Myocyte (in vitro differentiated cells): ENCODE results near the gene ARHGEF4. TPM values are rescaled to one million over a fixed set of nuclear protein-coding genes. Genes with fewer than 3 reads are reported as not detected.
"Not testable (repeated sequence)": the region's sequence is repeated elsewhere in the genome, so short reads cannot be mapped to it uniquely, and the experiment has no call there.

ENCODE experiments used
- DNase-seq: peaks from one replicate; pipeline ENCODE4 v3.0.0-alpha.2; 2012; ENCODE audit warnings: low read depth
- total RNA-seq: library from RNA; depleted of rRNA; stranded (reverse); fragments of >200 nt; gene quantifications from 2 replicates; pipeline ENCODE4 v1.2.3, GENCODE V29; 2014

ARHGEF4 gene
- total RNA-seq, 1 donor from 2014 or later = 0.86 TPM

GRCh38 chr2:130966149-130966774, 129.5 kb downstream of the ARHGEF4 start:
- no peak for DNase-seq

- no peak for DNase-seq
Observed at GRCh38 chr2:130966775-130967490, 130.2 kb downstream of the ARHGEF4 start.

DNA sequence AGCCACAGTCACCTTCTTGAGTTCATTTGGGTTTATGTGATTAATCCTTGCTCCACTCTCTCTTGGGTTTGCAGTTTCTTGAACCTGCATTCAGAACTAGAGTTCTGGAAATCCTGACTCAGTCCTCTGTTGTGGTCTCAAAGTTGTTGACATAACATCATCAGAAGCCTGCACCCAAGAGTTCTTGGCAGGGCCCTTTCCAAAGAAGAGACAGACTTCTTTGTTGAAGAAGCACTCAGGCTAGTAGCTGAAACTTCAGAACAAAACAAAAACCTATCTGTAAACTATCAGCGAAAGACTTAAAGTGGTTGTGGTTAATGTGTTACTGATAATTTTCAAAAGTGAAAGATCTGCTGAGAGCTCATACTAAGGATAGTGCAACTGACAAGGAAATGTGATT, 135.7 kb downstream of the ARHGEF4 start:
- no peak for DNase-seq

- no peak for DNase-seq
Observed at GRCh38 chr2:130975729-130976128, 139.0 kb downstream of the ARHGEF4 start.

- DNase-seq = no peak
Observed at GRCh38 chr2:130976591-130977237, 140.0 kb downstream of the ARHGEF4 start.

DNA sequence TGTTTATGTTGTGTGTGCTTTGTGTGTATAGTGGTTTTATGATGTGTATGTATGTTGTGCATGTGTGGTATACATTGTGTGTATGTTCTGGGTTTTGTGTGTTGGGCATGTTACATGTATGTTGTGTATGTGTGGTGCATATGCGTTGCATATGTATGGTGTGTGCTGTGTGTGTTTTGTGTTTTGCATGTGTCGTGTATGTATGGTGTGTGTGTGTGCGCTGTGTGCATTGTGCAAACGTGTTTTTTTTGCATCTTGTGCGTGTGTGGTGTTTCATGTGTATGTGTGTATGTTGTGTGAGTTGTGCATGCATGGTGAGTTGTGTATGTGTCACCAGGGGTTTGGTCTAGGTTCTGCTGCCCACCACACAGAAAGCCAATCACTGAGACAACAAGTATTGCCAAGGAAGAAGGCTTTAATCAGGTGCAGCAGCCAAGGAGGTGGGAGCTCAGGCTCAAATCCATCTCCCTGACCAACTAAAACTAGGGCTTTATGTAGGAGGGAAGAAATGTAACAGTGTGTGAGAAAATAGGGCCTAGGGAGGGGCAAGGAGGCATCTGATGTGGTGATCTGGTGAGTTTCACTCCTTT, 140.8 kb downstream of the ARHGEF4 start:
- DNase-seq = no peak

DNA sequence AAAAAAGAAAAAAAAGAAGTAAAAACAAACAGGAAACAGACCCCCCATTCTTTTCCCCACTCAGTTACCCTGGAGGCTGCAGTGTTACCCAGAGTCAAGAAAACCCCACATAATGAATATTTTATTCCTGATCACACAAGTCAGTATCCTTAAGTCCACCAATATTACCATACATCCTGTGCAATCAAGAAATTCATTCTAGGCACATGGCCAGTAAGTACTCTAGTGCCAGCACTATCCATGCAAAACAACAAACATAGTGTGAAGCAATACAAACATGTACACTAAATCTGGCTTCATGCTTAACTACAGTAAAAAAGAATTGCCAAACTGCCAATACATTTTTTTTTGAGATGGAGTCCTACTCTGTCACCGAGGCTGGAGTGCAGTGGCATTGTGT, 145.0 kb downstream of the ARHGEF4 start:
- DNase-seq = no peak

GRCh38 chr2:130985206-130985780, 148.6 kb downstream of the ARHGEF4 start:
- no peak for DNase-seq

GRCh38 chr2:130985831-130986649, 149.3 kb downstream of the ARHGEF4 start:
- DNase-seq = no peak

- no peak for DNase-seq
Observed at GRCh38 chr2:130986890-130987493, 150.3 kb downstream of the ARHGEF4 start.

- no peak for DNase-seq
Observed at GRCh38 chr2:130987519-130988425, 151.1 kb downstream of the ARHGEF4 start.

GRCh38 chr2:130991446-130991845, 154.7 kb downstream of the ARHGEF4 start:
- not testable (repeated sequence) for DNase-seq

- DNase-seq = not testable (repeated sequence)
Observed at GRCh38 chr2:130992003-130992402, 155.3 kb downstream of the ARHGEF4 start.

DNA sequence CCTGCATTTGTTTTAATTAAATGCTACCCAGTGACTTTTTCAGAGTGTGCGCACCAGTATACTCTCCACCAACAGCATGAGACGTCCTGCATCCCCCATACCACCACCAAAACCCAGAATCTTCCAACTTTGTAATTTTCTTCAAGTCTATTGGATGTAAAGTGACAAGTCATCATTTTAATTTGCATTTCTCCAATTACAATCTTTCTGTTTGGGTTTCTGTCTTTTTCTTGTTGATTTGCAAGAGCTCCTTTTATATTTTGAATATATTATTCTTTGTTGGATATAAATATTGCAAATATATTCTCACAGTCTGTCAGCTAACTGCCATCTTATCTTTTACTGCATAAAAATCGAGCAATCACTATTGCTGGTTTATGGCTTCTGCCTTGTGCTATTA, 160.0 kb downstream of the ARHGEF4 start:
- no peak for DNase-seq

- DNase-seq = no peak
Observed at GRCh38 chr2:130997198-130997597, 160.5 kb downstream of the ARHGEF4 start.

- DNase-seq = no peak
Observed at GRCh38 chr2:130998561-130998960, 161.8 kb downstream of the ARHGEF4 start.

GRCh38 chr2:131004446-131005209, 167.9 kb downstream of the ARHGEF4 start:
- DNase-seq = no peak

DNA sequence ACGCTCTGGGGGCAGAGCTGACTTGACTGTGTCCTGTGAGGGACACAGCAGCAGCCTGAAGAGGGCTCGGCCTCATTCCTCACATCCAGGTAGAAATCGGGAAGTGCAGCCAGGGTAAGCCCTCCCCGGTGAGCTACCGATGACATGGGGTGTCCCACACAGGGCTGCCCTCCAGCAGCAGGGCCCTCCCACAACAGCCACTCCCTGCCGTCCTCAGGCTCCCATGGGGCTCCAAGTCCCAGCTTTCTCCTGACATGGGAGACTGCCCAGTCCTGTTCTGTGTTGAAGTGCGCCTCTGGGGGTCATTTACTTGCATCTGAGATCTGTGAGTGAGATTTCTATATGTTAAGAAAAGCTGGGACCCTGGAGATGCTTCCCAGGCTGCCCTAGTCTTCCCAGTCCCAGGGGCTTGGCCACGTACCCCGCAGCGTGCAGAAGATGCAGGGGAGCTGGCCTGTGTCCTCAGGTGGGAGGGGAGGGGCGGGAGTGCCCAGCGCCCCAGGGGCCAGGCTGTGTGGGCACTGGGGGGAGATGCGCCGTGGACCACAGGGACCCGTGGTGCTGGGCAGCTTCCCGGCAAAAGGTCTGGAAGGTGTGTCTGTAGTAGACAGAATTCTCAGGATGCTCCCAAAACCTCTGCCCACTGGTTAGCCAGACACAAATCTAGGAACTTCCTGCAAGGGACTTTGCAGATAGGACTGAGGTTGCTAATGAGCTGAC, 168.7 kb downstream of the ARHGEF4 start:
- no peak for DNase-seq
